IMR-90 (cell line): ENCODE results near the gene TTC39C. TPM values are rescaled to one million over a fixed set of nuclear protein-coding genes. Genes with fewer than 3 reads are reported as not detected.

Experiments
- ATAC-seq: fragments of 200-7000 bp; cut with Tn5 transposase; 2 replicates; pipeline ENCODE4 v1.9.1; 2020; ENCODE audit warnings: low read depth, mild to moderate bottlenecking, moderate library complexity
- BruUV-seq: library from RNA; stranded (reverse); fragments of 400-500 nt; replicated peaks from 2 replicates; lab custom pipeline; 2021; lab: Mats Ljungman, UMichigan
- CTCF ChIA-PET: fragments of 300-600 bp; formaldehyde crosslinking; extraction: SDS; loops from one replicate; lab custom pipeline; 2021; ENCODE audit warnings: antibody characterized with exemption; lab: Yijun Ruan, JAX
- POLR2A ChIA-PET: fragments of 300-600 bp; sonication (Branson Sonifier 250); formaldehyde crosslinking; loops from one replicate; lab custom pipeline; 2022; ENCODE audit warnings: antibody characterized with exemption; ENCODE audit not compliant: unreplicated experiment; lab: Charles Lee
- DNase-seq: peaks from one replicate; pipeline ENCODE4 v3.0.0; 2013
- H2AFZ ChIP-seq: replicated peaks from 2 replicates; pipeline ENCODE3; 2013; ENCODE audit warnings: low read length, mild to moderate bottlenecking; ENCODE audit not compliant: poor library complexity
- H2AK5ac ChIP-seq: 2 replicates; pipeline ENCODE4 v1.6.1; 2013; ENCODE audit warnings: low read depth, low read length, inconsistent platforms
- H2AK9ac ChIP-seq: replicated peaks from 2 replicates; pipeline ENCODE3; 2013; ENCODE audit warnings: mild to moderate bottlenecking, low read depth, low read length, moderate library complexity; ENCODE audit not compliant: poor library complexity
- H2BK120ac ChIP-seq: 2 replicates; pipeline ENCODE4 v1.6.1; 2013; ENCODE audit warnings: low read depth, low read length, inconsistent platforms
- H2BK15ac ChIP-seq: 3 replicates; pipeline ENCODE4 v1.6.1; 2013; ENCODE audit warnings: low read depth, low read length, inconsistent platforms
- H2BK20ac ChIP-seq: 2 replicates; pipeline ENCODE4 v1.6.1; 2013; ENCODE audit warnings: low read depth, mild to moderate bottlenecking, inconsistent platforms, low read length, moderate library complexity
- H2BK5ac ChIP-seq: 2 replicates; pipeline ENCODE4 v1.6.1; 2013; ENCODE audit warnings: mild to moderate bottlenecking, low read depth, low read length, inconsistent platforms; ENCODE audit not compliant: poor library complexity, severe bottlenecking
- H3K14ac ChIP-seq: replicated peaks from 2 replicates; pipeline ENCODE4 v1.6.1; 2013; ENCODE audit warnings: low read depth, low read length, inconsistent platforms
- H3K18ac ChIP-seq: 2 replicates; pipeline ENCODE4 v1.6.1; 2013; ENCODE audit warnings: low read depth, low read length, control low read depth
- H3K23ac ChIP-seq: 2 replicates; pipeline ENCODE4 v1.6.1; 2013; ENCODE audit warnings: low read depth, low read length, inconsistent platforms
- H3K27ac ChIP-seq: 2 replicates; pipeline ENCODE4 v1.5.1; 2013; ENCODE audit warnings: mild to moderate bottlenecking, control low read depth, low read length; ENCODE audit not compliant: insufficient read depth
- H3K27me3 ChIP-seq: 2 replicates; pipeline ENCODE4 v1.6.1; 2013; ENCODE audit warnings: low read length; ENCODE audit not compliant: control insufficient read depth, insufficient read depth
- H3K36me3 ChIP-seq: 2 replicates; pipeline ENCODE4 v1.6.1; 2013; ENCODE audit warnings: low read length, mixed read lengths; ENCODE audit not compliant: control insufficient read depth, insufficient read depth
- H3K4ac ChIP-seq: 2 replicates; pipeline ENCODE4 v1.6.1; 2013; ENCODE audit warnings: low read depth, low read length, inconsistent platforms
- H3K4me1 ChIP-seq: 2 replicates; pipeline ENCODE4 v1.6.1; 2013; ENCODE audit warnings: low read length, mixed read lengths; ENCODE audit not compliant: control insufficient read depth, insufficient read depth
- H3K4me2 ChIP-seq: 2 replicates; pipeline ENCODE4 v1.6.1; 2013; ENCODE audit warnings: low read depth, mild to moderate bottlenecking, control low read depth, low read length, moderate library complexity
- H3K4me3 ChIP-seq: 2 replicates; pipeline ENCODE4 v1.5.1; 2013; ENCODE audit warnings: low read depth, mild to moderate bottlenecking, control low read depth, low read length, moderate library complexity; ENCODE audit not compliant: insufficient read depth
- H3K56ac ChIP-seq: 2 replicates; pipeline ENCODE4 v1.6.1; 2013; ENCODE audit warnings: low read length, inconsistent platforms; ENCODE audit not compliant: insufficient read depth; ENCODE audit errors: extremely low read depth
- H3K79me1 ChIP-seq, 2 experiments: 2 replicates each; pipeline ENCODE4 v1.6.1; 2013; ENCODE audit warnings: low read length in 2 of 2, inconsistent platforms in 1 of 2, low read depth in 1 of 2
- H3K9ac ChIP-seq: 2 replicates; pipeline ENCODE4 v1.6.1; 2013; ENCODE audit warnings: low read depth, low read length, control low read depth
- H3K9me1 ChIP-seq: 2 replicates; pipeline ENCODE4 v1.6.1; 2013; ENCODE audit warnings: low read length, inconsistent platforms; ENCODE audit not compliant: insufficient read depth
- H3K9me3 ChIP-seq: 2 replicates; pipeline ENCODE4 v1.6.1; 2013; ENCODE audit warnings: low read length; ENCODE audit not compliant: control insufficient read depth, insufficient read depth
- H4K20me1 ChIP-seq: 2 replicates; pipeline ENCODE4 v1.6.1; 2013; ENCODE audit warnings: low read length, inconsistent platforms; ENCODE audit not compliant: insufficient read depth
- H4K5ac ChIP-seq: 2 replicates; pipeline ENCODE4 v1.6.1; 2013; ENCODE audit warnings: mild to moderate bottlenecking, low read depth, low read length, control low read depth
- H4K8ac ChIP-seq, 2 experiments: 2 replicates each; pipeline ENCODE4 v1.6.1; 2013; ENCODE audit warnings: low read depth in 2 of 2, low read length in 2 of 2, control low read depth in 1 of 2, inconsistent platforms in 1 of 2
- H4K91ac ChIP-seq: 2 replicates; pipeline ENCODE4 v1.6.1; 2013; ENCODE audit warnings: low read depth, low read length, inconsistent platforms; ENCODE audit not compliant: insufficient read depth
- BHLHE40 ChIP-seq: fragments of 150-350 bp; IDR thresholded peaks from 2 replicates; pipeline ENCODE4 v1.6.1; 2016; ENCODE audit warnings: mild to moderate bottlenecking, low read depth, low read length
- CHD1 ChIP-seq: IDR thresholded peaks from 2 replicates; pipeline ENCODE4 v1.6.1; 2012; ENCODE audit warnings: low read depth, low read length, improper control_type of control experiment
- MAFK ChIP-seq: IDR thresholded peaks from 2 replicates; pipeline ENCODE4 v1.6.1; 2012; ENCODE audit warnings: low read depth, low read length, improper control_type of control experiment
- MAZ ChIP-seq: IDR thresholded peaks from 2 replicates; pipeline ENCODE4 v1.6.1; 2012; ENCODE audit warnings: low read depth, mild to moderate bottlenecking, low read length, improper control_type of control experiment, moderate library complexity, borderline replicate concordance
- MXI1 ChIP-seq: IDR thresholded peaks from 2 replicates; pipeline ENCODE4 v1.6.1; 2012; ENCODE audit warnings: low read depth, mild to moderate bottlenecking, low read length, moderate library complexity, borderline replicate concordance
- NFE2L2 ChIP-seq: fragments of 150-350 bp; IDR thresholded peaks from 2 replicates; pipeline ENCODE4 v1.6.1; 2016; ENCODE audit warnings: low read depth, mild to moderate bottlenecking, low read length
- RCOR1 ChIP-seq: IDR thresholded peaks from 2 replicates; pipeline ENCODE4 v1.6.1; 2012; ENCODE audit warnings: mild to moderate bottlenecking, low read length, improper control_type of control experiment; ENCODE audit not compliant: insufficient replicate concordance
- RFX5 ChIP-seq: IDR thresholded peaks from 2 replicates; pipeline ENCODE4 v1.8.0; 2012; ENCODE audit warnings: low read depth, mild to moderate bottlenecking, low read length, moderate library complexity
- SMC3 ChIP-seq: fragments of 150-350 bp; IDR thresholded peaks from 2 replicates; pipeline ENCODE4 v1.6.1; 2016; ENCODE audit warnings: low read depth, mild to moderate bottlenecking, antibody characterized with exemption, low read length, moderate library complexity
- WGBS, 2 experiments: methylation state at CpG; one replicate each; pipeline versions ENCODE4 v1.1.5 to v1.1.7; 2013; ENCODE audit warnings: missing lambda C conversion rate in 2 of 2; ENCODE audit not compliant: insufficient read length in 1 of 2; ENCODE audit errors: extremely low coverage in 2 of 2; 5-methylcytosine and 5-hydroxymethylcytosine counted together
- dilution Hi-C: fragments of 300-500 bp; cut with HindIII; formaldehyde crosslinking; loops from one replicate; pipeline ENCODE4 v1.14.3; 2018; ENCODE audit warnings: low sequenced_read_pairs; ENCODE audit not compliant: unreplicated experiment
- in situ Hi-C: fragments of 300-500 bp; cut with MboI; formaldehyde crosslinking; loops from 3 replicates; pipeline ENCODE4 v1.14.3; 2019; ENCODE audit warnings: low sequenced_read_pairs, inconsistent platforms, mixed read lengths
- intact Hi-C: fragments of 100-400 bp; cut with micrococcal nuclease; formaldehyde crosslinking; loops from 2 replicates; pipeline ENCODE4 v1.10.0; 2022
- polyA plus RNA-seq, 3 experiments: library from polyadenylated mRNA; depleted of rRNA; stranded (reverse); fragments of >200 nt; gene quantifications; 2 replicates each; pipeline ENCODE4 v1.2.3, GENCODE V29; 2012; ENCODE audit warnings: low replicate concordance in 1 of 3
- total RNA-seq: library from RNA; depleted of rRNA; stranded (reverse); fragments of >200 nt; gene quantifications from 2 replicates; pipeline ENCODE4 v1.2.3, GENCODE V29; 2012
- TF ChIP-seq, protein P1 (sequence below): fragments of 150-350 bp; IDR thresholded peaks from 2 replicates; pipeline ENCODE4 v1.6.1; 2016; ENCODE audit warnings: low read depth, mild to moderate bottlenecking, low read length, moderate library complexity, borderline replicate concordance

TTC39C gene
- total and polyA plus RNA-seq, 2 of the 4 experiments (the other 2 are of a cell fraction): 8.0 to 20.8 TPM

DNA sequence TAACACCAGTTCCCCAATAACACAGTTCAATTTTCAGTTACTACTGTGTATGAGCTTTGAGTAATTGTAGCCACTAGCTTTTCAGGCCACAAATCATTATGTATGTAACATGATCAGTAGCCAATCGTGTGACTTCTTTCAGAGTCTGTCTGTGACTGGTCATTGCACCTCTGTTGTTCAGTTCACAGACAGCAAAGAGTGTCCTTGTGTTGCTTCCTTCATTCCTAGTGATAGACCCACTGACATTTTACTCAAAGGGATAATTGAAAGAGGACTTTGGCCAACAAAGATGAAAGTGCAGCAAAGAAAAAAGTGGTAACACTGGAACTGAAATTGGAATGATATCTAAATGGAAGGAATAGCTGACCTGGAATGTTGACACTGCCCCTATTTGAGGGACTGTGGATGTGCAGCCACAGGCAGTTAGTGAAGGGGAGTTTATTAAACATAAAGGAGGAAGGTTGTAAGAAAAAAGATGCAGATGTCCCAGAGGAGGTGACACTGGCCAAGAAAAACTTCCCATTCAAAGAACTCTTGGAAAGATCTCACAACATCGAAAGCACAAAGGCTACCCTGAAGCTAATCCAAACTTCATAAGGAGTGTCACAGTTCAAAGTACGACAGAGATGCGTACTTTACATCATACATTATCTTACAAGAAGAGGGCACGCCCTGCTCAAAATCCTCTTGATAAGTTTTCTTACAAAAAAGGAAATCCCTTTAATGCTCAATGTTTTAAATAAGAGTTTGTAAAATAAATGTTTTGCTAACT, 19.3 kb downstream of the TTC39C start (continued):
- TF ChIP-seq, protein P1, sequence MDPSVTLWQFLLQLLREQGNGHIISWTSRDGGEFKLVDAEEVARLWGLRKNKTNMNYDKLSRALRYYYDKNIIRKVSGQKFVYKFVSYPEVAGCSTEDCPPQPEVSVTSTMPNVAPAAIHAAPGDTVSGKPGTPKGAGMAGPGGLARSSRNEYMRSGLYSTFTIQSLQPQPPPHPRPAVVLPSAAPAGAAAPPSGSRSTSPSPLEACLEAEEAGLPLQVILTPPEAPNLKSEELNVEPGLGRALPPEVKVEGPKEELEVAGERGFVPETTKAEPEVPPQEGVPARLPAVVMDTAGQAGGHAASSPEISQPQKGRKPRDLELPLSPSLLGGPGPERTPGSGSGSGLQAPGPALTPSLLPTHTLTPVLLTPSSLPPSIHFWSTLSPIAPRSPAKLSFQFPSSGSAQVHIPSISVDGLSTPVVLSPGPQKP: no peak

DNA sequence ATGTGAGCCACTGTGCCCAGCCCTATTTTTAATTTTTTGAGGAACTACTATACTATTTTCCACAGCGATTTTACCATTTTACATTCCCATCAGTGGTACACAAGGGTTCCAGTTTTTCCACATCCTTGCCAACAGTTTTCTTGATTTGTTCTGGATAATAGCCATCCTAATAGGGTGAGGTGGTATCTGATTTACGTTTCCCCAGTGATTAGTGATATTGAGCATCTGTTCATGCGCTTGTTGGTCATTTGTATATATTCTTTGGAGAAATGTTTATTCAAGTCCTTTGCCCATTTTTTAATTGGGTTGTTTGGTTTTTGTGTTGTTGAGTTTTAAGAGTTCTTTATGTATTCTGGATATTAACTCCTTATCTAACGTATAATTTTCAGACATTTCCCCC, 20.8 kb downstream of the TTC39C start:
- TF ChIP-seq, protein P1: no peak
- TF ChIP-seq RFX5 (no peak), RCOR1 (no peak), CHD1 (no peak), BHLHE40 (no peak), MAFK (no peak), NFE2L2 (no peak), MAZ (no peak), SMC3 (no peak), MXI1 (no peak)
- H3K18ac ChIP-seq: no peak overlapping the region
- in situ Hi-C loops: no loop called here
- H3K36me3 ChIP-seq: no peaks in the 10 kb centered on the region
- H3K4ac ChIP-seq: no peak overlapping the region
- H4K5ac ChIP-seq: no peak overlapping the region
- intact Hi-C loops: no loop called here
- H2BK15ac ChIP-seq: no peak overlapping the region
- POLR2A ChIA-PET: no interaction called here
- no peak for DNase-seq
- no peak overlapping the region for H2BK5ac ChIP-seq
- H3K23ac ChIP-seq: no peak overlapping the region
- no peak overlapping the region for H3K4me3 ChIP-seq
- ATAC-seq: no peak
- no peaks in the 10 kb centered on the region for H3K9me3 ChIP-seq
- H3K9ac ChIP-seq: no peak overlapping the region
- no peak overlapping the region for H4K91ac ChIP-seq
- peaks cover 37% of the 10 kb centered on the region for H4K20me1 ChIP-seq
- no peak overlapping the region for H2BK20ac ChIP-seq
- H2AK9ac ChIP-seq: no peak overlapping the region
- no peak overlapping the region for H3K4me2 ChIP-seq
- peaks cover 2% of the 10 kb centered on the region; the same call in 1 of the 2 replicates for H3K9me1 ChIP-seq
- no peak overlapping the region for H2AFZ ChIP-seq
- H3K4me1 ChIP-seq: no peaks in the 10 kb centered on the region
- H2BK120ac ChIP-seq: no peak overlapping the region
- 0% methylated on average over 1 of the region's 4 CpGs; no CpG with 5 or more reads in 1 of the 2 experiments for WGBS, 2 experiments
- dilution Hi-C loops: no loop called here
- H3K14ac ChIP-seq: no peak overlapping the region
- no peak overlapping the region for H4K8ac ChIP-seq
- H2AK5ac ChIP-seq: no peak overlapping the region
- peaks cover 29 to 65% of the 10 kb centered on the region in 2 experiments for H3K79me1 ChIP-seq
- CTCF ChIA-PET: no interaction called here
- H3K56ac ChIP-seq: no peak overlapping the region
- BruUV-seq: no TSS peak
- H3K27ac ChIP-seq: no peak overlapping the region
- no peaks in the 10 kb centered on the region for H3K27me3 ChIP-seq
